Kidney (tissue), 14 donors: Measurements from ENCODE around the gene IMPG1. TPM values are rescaled to one million over a fixed set of nuclear protein-coding genes. Genes with fewer than 3 reads are reported as not detected.

Source experiments
- DNase-seq, 5 donors: peaks; one replicate each; pipeline ENCODE4 v3.0.0-alpha.2; 2013 to 2020
- FAIRE-seq: peaks from 2 replicates; lab custom pipeline; 2012; peaks lifted over from hg19 to GRCh38; lab: Jason Lieb, UNC
- H3K27ac ChIP-seq, 2 donors: one replicate each; pipeline ENCODE4 v1.7.0; 2013; ENCODE audit warnings: low read depth in 2 of 2, low read length in 2 of 2, inconsistent platforms in 1 of 2
- H3K27me3 ChIP-seq: one replicate; pipeline ENCODE4 v1.7.1; 2013; ENCODE audit warnings: low read length, inconsistent platforms; ENCODE audit not compliant: control insufficient read depth, insufficient read depth
- H3K36me3 ChIP-seq, 3 donors: one replicate each; pipeline versions ENCODE4 v1.7.0 to v1.7.1; 2013; ENCODE audit warnings: low read length in 3 of 3, control low read depth in 1 of 3, inconsistent platforms in 1 of 3; ENCODE audit not compliant: insufficient read depth in 3 of 3, control insufficient read depth in 2 of 3
- H3K4me1 ChIP-seq, 3 donors: one replicate each; pipeline versions ENCODE4 v1.7.0 to v1.7.1; 2013; ENCODE audit warnings: low read length in 3 of 3, inconsistent platforms in 1 of 3, low read depth in 1 of 3; ENCODE audit not compliant: control insufficient read depth in 2 of 3, insufficient read depth in 2 of 3
- H3K4me3 ChIP-seq, 3 donors: one replicate each; pipeline versions ENCODE4 v1.7.0 to v1.8.1; 2013; ENCODE audit warnings: low read length in 3 of 3, control low read depth in 1 of 3, inconsistent platforms in 1 of 3
- H3K9ac ChIP-seq, 3 donors: one replicate each; pipeline versions ENCODE4 v1.7.0 to v1.7.1; 2013; ENCODE audit warnings: low read length in 3 of 3, control low read depth in 1 of 3, inconsistent platforms in 1 of 3
- H3K9me3 ChIP-seq, 3 donors: one replicate each; pipeline versions ENCODE4 v1.7.0 to v1.7.1; 2013; ENCODE audit warnings: low read length in 3 of 3, control low read depth in 1 of 3, inconsistent platforms in 1 of 3; ENCODE audit not compliant: control insufficient read depth in 2 of 3, insufficient read depth in 1 of 3
- CTCF ChIP-seq: IDR thresholded peaks from 3 replicates; pipeline ENCODE4 v1.5.1; 2012; ENCODE audit warnings: mild to moderate bottlenecking, moderate library complexity, borderline replicate concordance; ENCODE audit not compliant: insufficient read depth; ENCODE audit errors: extremely low read depth
- intact Hi-C: fragments of 100-400 bp; cut with DNase I; formaldehyde crosslinking; loops from one replicate; pipeline ENCODE4 v1.11.1; 2022
- polyA plus RNA-seq: library from polyadenylated mRNA; stranded (reverse); fragments of 350-450 nt; fragmentation: Illumina TruSeq; extraction: RNeasy Lipid Tissue Mini Kit (QIAGEN cat#74804); gene quantifications from one replicate; pipeline ENCODE4 v1.2.3, GENCODE V29; 2014; ENCODE audit warnings: low read depth, low replicate concordance; ENCODE audit not compliant: insufficient read depth
- total RNA-seq: library from RNA; stranded (reverse); fragmentation: NEBNext Ultra II Directional; extraction: Animal tissue kit (Norgen Biotek cat#: 25700); gene quantifications from one replicate; pipeline ENCODE4 v1.2.1, GENCODE V29; 2021
- donor health status: control.
- donor health status: control.
- donor health status: control.
- donor health status: control.
- donor health status: control.
- donor health status: DM: yes; HTN: yes; CAD: no.
- donor health status: Normal renal cell carcinoma (clear cell type).

IMPG1 gene
- total and polyA plus RNA-seq, 2 donors from 2014 or later: 0.69 TPM; not detected in 1

GRCh38 chr6:75876152-75876551 is 196.3 kb downstream of the IMPG1 start:
- no peaks in the 10 kb centered on the region for H3K9me3 ChIP-seq
- no peak for TF ChIP-seq CTCF
- H3K4me1 ChIP-seq: no peaks in the 10 kb centered on the region
- no peak overlapping the region for H3K9ac ChIP-seq
- DNase-seq (no peak), FAIRE-seq (no peak)
- no peak overlapping the region for H3K27ac ChIP-seq
- H3K4me3 ChIP-seq: no peak overlapping the region
- no peaks in the 10 kb centered on the region for H3K27me3 ChIP-seq
- intact Hi-C loops: no loop called here
- H3K36me3 ChIP-seq: peaks cover 3 to 23% (median 12%) of the 10 kb centered on the region in 3 donors

- Histone ChIP-seq H3K9me3 (no peaks in the 10 kb centered on the region), H3K27ac (no peak overlapping the region), H3K9ac (no peak overlapping the region), H3K36me3 (peaks cover 3 to 21% (median 12%) of the 10 kb centered on the region in 3 donors), H3K27me3 (no peaks in the 10 kb centered on the region), H3K4me1 (no peaks in the 10 kb centered on the region), H3K4me3 (no peak overlapping the region)
- no peak for FAIRE-seq
- DNase-seq: no peak
- no peak for TF ChIP-seq CTCF
- intact Hi-C loops: no loop called here
Observed at GRCh38 chr6:75874224-75874623, 198.2 kb downstream of the IMPG1 start.
